Measurements from ENCODE around the gene OSMR. TPM values are rescaled to one million over a fixed set of nuclear protein-coding genes. Genes with fewer than 3 reads are reported as not detected.

Gene OSMR
- total RNA-seq, 1 experiment from 2014 or later = 46.0 TPM

Other genes starting within 250 kb of the OSMR start
- 21.7 TPM for gene RICTOR, start 228.4 kb downstream of the OSMR start, total RNA-seq (2021; ENCODE audit: unreplicated experiment)

Data from HCT116 (cell line).